22Rv1 (cell line): ENCODE results near the gene CLK1.
A peak's percentile ranks its signal among the peaks of the same experiment; 100 is the strongest.
"Not testable (repeated sequence)": the region's sequence is repeated elsewhere in the genome, so short reads cannot be mapped to it uniquely, and the experiment has no call there.

ENCODE experiments used
- H3K27ac ChIP-seq: fragments of 450-650 bp; 2 replicates; pipeline ENCODE4 v1.5.1; 2017
- CTCF ChIP-seq: fragments of 450-650 bp; IDR thresholded peaks from 2 replicates; pipeline ENCODE4 v1.5.1; 2017; ENCODE audit warnings: mild to moderate bottlenecking
- ZFX ChIP-seq: fragments of 450-650 bp; IDR thresholded peaks from 2 replicates; pipeline ENCODE4 v1.6.1; 2017; ENCODE audit warnings: antibody characterized with exemption, borderline replicate concordance

The CLK1 gene

GRCh38 chr2:200888704-200889625 is 24.5 kb upstream of the CLK1 start, which contains the start of the genes NIF3L1 and PPIL3:
Gene NIF3L1 (plus strand): TSS chr2:200889371. CDS start chr2:200891944, 2,573 bp downstream.
Gene PPIL3 (minus strand): TSS chr2:200889077. CDS start chr2:200887615, 1,462 bp downstream.
- no peak for TF ChIP-seq CTCF

GRCh38 chr2:200881715-200882249 is 17.3 kb upstream of the CLK1 start:
- H3K27ac ChIP-seq: not testable (repeated sequence)

More at GRCh38 chr2:200888704-200889625, 24.5 kb upstream of the CLK1 start, which contains the start of the genes NIF3L1 and PPIL3:
- peak within 1 kb of the TSS; percentile 99 for H3K27ac ChIP-seq

GRCh38 chr2:200878289-200878880 is 13.9 kb upstream of the CLK1 start:
- TF ChIP-seq ZFX (no peak), CTCF (no peak)
- H3K27ac ChIP-seq: no peak overlapping the region

GRCh38 chr2:200877443-200877842 is 13.0 kb upstream of the CLK1 start:
- no peak overlapping the region for H3K27ac ChIP-seq
- TF ChIP-seq CTCF (no peak), ZFX (no peak)

GRCh38 chr2:200873560-200873959 is 9.1 kb upstream of the CLK1 start:
- no peak overlapping the region for H3K27ac ChIP-seq
- TF ChIP-seq CTCF: no peak

GRCh38 chr2:200871151-200871550 is 6.7 kb upstream of the CLK1 start:
- no peak for TF ChIP-seq ZFX
- no peak for TF ChIP-seq CTCF
- no peak overlapping the region for H3K27ac ChIP-seq

GRCh38 chr2:200869014-200869413 is 4.6 kb upstream of the CLK1 start:
- TF ChIP-seq ZFX (no peak), CTCF (no peak)

More at GRCh38 chr2:200869014-200869413, 4.6 kb upstream of the CLK1 start:
- H3K27ac ChIP-seq: no peak overlapping the region
